Gastrocnemius medialis (tissue), 4 donors: ENCODE results near the gene RAB3IL1.

ENCODE experiments used
- POLR2A ChIP-seq, 2 donors: fragments of 450-650 bp; IDR thresholded peaks; one replicate each; pipeline ENCODE4 v1.6.1; 2017; ENCODE audit warnings: antibody characterized with exemption in 2 of 2, mild to moderate bottlenecking in 2 of 2, moderate library complexity in 2 of 2
- TF ChIP-seq, protein P1 (sequence below), 5 experiments: fragments of 450-650 bp in 3 of 5; fragments of 200-600 bp in 2 of 5; sonication (generic) in 2 of 5; IDR thresholded peaks in 4 of 5; conservative IDR thresholded peaks in 1 of 5; 1 replicate in 4 of 5; 2 replicates in 1 of 5; pipeline ENCODE4 v1.5.1; 2016 to 2019; ENCODE audit warnings: antibody characterized with exemption in 5 of 5, mild to moderate bottlenecking in 3 of 5, moderate library complexity in 3 of 5

- no peak for TF ChIP-seq POLR2A (IDR thresholded peaks at IDR 0.05)
- TF ChIP-seq, protein P1, sequence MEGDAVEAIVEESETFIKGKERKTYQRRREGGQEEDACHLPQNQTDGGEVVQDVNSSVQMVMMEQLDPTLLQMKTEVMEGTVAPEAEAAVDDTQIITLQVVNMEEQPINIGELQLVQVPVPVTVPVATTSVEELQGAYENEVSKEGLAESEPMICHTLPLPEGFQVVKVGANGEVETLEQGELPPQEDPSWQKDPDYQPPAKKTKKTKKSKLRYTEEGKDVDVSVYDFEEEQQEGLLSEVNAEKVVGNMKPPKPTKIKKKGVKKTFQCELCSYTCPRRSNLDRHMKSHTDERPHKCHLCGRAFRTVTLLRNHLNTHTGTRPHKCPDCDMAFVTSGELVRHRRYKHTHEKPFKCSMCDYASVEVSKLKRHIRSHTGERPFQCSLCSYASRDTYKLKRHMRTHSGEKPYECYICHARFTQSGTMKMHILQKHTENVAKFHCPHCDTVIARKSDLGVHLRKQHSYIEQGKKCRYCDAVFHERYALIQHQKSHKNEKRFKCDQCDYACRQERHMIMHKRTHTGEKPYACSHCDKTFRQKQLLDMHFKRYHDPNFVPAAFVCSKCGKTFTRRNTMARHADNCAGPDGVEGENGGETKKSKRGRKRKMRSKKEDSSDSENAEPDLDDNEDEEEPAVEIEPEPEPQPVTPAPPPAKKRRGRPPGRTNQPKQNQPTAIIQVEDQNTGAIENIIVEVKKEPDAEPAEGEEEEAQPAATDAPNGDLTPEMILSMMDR (IDR thresholded peaks at IDR 0.05 in 4 of 5, conservative IDR thresholded peaks at IDR 0.05 in 1 of 5) = no peak
Observed at GRCh38 chr11:61863548-61864081, 53.8 kb downstream of the RAB3IL1 start.
